Heart left ventricle (tissue), 13 donors: Measurements from ENCODE around the gene ZNF544.

Experiments used
- POLR2A ChIP-seq, 2 donors: fragments of 450-650 bp; IDR thresholded peaks; one replicate each; pipeline ENCODE4 v1.6.1; 2017; ENCODE audit warnings: antibody characterized with exemption in 2 of 2, mild to moderate bottlenecking in 2 of 2, moderate library complexity in 2 of 2
- TF ChIP-seq, protein P1 (sequence below), 12 donors: fragments of 200-600 bp; sonication (generic) in 4 of 12; IDR thresholded peaks; one replicate each; pipeline versions ENCODE4 v1.5.0 to v1.8.0; 2018 to 2022; ENCODE audit warnings: antibody characterized with exemption in 12 of 12, mild to moderate bottlenecking in 5 of 12
- donor health status: ischemic (EF 13 %, LVEDD 7.1; RV severe dilation, severe dysfunction).
- donor health status: DM: no; HTN: yes; CAD: no.
- donor health status: DM: no; HTN: no; CAD: no.
- donor health status: ischemic (EF 25% LVEDD 6.9; RV normal size, moderate dysfunction).
- donor health status: ischemic (EF 25% LVEDD 5.7; RV mildly dilated, moderate dysfunction).
- donor health status: ischemic (EF 35%, LVEDD 5.7; RV mildly dilated, moderate dysfunction).
- donor health status: nonischemic (EF 11% LVEDD 7.7; RV severe dilation, severe dysfunction).
- donor health status: DM: yes; HTN: yes; CAD: no.
- donor health status: PGD.
- donor health status: ischemic (EF 29% LVEDD 5.4; RV normal size, mild dysfunction).
- donor health status: nonischemic (EF 23%, LVEDD 6.1; RV moderate dilation, normal function).

DNA sequence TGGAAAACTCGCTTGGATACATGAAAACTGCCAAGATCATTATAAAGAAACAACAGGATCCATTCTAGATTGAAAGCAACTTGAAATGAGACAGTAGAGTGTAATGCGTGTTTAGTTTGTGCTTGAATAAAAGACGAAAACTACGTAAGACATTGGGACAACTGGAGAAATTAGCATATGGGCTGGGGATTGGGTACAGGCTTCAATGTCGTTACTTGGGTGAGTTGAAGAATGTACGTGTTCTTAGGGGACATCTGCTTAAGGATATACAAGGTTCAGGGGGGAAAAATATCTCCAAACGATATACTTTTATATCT is 76.0 kb downstream of the ZNF544 start:
- TF ChIP-seq, protein P1, sequence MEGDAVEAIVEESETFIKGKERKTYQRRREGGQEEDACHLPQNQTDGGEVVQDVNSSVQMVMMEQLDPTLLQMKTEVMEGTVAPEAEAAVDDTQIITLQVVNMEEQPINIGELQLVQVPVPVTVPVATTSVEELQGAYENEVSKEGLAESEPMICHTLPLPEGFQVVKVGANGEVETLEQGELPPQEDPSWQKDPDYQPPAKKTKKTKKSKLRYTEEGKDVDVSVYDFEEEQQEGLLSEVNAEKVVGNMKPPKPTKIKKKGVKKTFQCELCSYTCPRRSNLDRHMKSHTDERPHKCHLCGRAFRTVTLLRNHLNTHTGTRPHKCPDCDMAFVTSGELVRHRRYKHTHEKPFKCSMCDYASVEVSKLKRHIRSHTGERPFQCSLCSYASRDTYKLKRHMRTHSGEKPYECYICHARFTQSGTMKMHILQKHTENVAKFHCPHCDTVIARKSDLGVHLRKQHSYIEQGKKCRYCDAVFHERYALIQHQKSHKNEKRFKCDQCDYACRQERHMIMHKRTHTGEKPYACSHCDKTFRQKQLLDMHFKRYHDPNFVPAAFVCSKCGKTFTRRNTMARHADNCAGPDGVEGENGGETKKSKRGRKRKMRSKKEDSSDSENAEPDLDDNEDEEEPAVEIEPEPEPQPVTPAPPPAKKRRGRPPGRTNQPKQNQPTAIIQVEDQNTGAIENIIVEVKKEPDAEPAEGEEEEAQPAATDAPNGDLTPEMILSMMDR (IDR thresholded peaks at IDR 0.05), result no peak
- no peak for TF ChIP-seq POLR2A (IDR thresholded peaks at IDR 0.05)
